Skeletal muscle tissue (tissue), 4 donors: Measurements from ENCODE around the gene RNU7-1. TPM values are rescaled to one million over a fixed set of nuclear protein-coding genes. Genes with fewer than 3 reads are reported as not detected.
A peak's percentile ranks its signal among the peaks of the same experiment; 100 is the strongest.
"Not testable (repeated sequence)": the region's sequence is repeated elsewhere in the genome, so short reads cannot be mapped to it uniquely, and the experiment has no call there.

Experiments
- H3K27ac ChIP-seq: one replicate; pipeline ENCODE4 v1.7.0; 2013; ENCODE audit warnings: mild to moderate bottlenecking, low read depth, low read length, inconsistent platforms
- H3K27me3 ChIP-seq, 3 donors: one replicate each; pipeline ENCODE4 v1.7.0; 2013; ENCODE audit warnings: low read length in 3 of 3; ENCODE audit not compliant: control insufficient read depth in 3 of 3, insufficient read depth in 3 of 3
- H3K36me3 ChIP-seq, 3 donors: one replicate each; pipeline ENCODE4 v1.7.0; 2013; ENCODE audit warnings: low read length in 3 of 3; ENCODE audit not compliant: control insufficient read depth in 3 of 3, insufficient read depth in 3 of 3
- H3K4me1 ChIP-seq, 3 donors: one replicate each; pipeline ENCODE4 v1.7.0; 2013; ENCODE audit warnings: low read length in 3 of 3, mild to moderate bottlenecking in 3 of 3; ENCODE audit not compliant: control insufficient read depth in 3 of 3, insufficient read depth in 3 of 3
- H3K4me3 ChIP-seq, 3 donors: one replicate each; pipeline ENCODE4 v1.7.0; 2013; ENCODE audit warnings: low read length in 3 of 3
- H3K9ac ChIP-seq, 3 donors: one replicate each; pipeline ENCODE4 v1.7.0; 2013; ENCODE audit warnings: low read length in 3 of 3, mild to moderate bottlenecking in 3 of 3, moderate library complexity in 2 of 3, low read depth in 1 of 3
- H3K9me3 ChIP-seq, 3 donors: one replicate each; pipeline ENCODE4 v1.7.0; 2013; ENCODE audit warnings: low read length in 3 of 3; ENCODE audit not compliant: control insufficient read depth in 3 of 3
- total RNA-seq: library from RNA; depleted of rRNA; stranded (reverse); fragments of >200 nt; gene quantifications from one replicate; pipeline ENCODE4 v1.2.3, GENCODE V29; 2014
- donor health status: Osteomylitis.

The RNU7-1 gene
- total RNA-seq, 1 donor from 2014 or later: not detected

GRCh38 chr12:6908141-6908540, 35.5 kb upstream of the RNU7-1 start:
- not testable (repeated sequence) for H3K4me3 ChIP-seq, H3K9ac ChIP-seq

GRCh38 chr12:6909421-6910145, 34.0 kb upstream of the RNU7-1 start:
- no peak overlapping the region for H3K9ac ChIP-seq
- no peak overlapping the region for H3K4me3 ChIP-seq
- no peak overlapping the region for H3K27ac ChIP-seq
- no peaks in the 10 kb centered on the region for H3K9me3 ChIP-seq
- H3K36me3 ChIP-seq: peaks cover 0 to 16% (median 8%) of the 10 kb centered on the region in 3 donors
- H3K27me3 ChIP-seq: peaks cover 8 to 19% (median 10%) of the 10 kb centered on the region in 3 donors
- H3K4me1 ChIP-seq: peaks cover 7 to 16% (median 12%) of the 10 kb centered on the region in 3 donors

More at GRCh38 chr12:6908141-6908540, 35.5 kb upstream of the RNU7-1 start:
- H3K9me3 ChIP-seq, H3K27ac ChIP-seq: not testable (repeated sequence)
- Histone ChIP-seq H3K4me1 (peaks cover 11 to 18% (median 12%) of the 10 kb centered on the region in 3 donors), H3K36me3 (peaks cover 0 to 16% (median 8%) of the 10 kb centered on the region in 3 donors), H3K27me3 (peaks cover 2 to 13% (median 3%) of the 10 kb centered on the region in 3 donors)

- no peaks in the 10 kb centered on the region for H3K9me3 ChIP-seq
- H3K9ac ChIP-seq: no peak overlapping the region
- H3K4me1 ChIP-seq: peaks cover 9 to 14% (median 13%) of the 10 kb centered on the region in 3 donors
- peaks cover 12 to 27% (median 23%) of the 10 kb centered on the region in 3 donors for H3K27me3 ChIP-seq
- no peak overlapping the region for H3K27ac ChIP-seq
- H3K36me3 ChIP-seq: peaks cover 0 to 3% (median 1%) of the 10 kb centered on the region in 3 donors
- H3K4me3 ChIP-seq: no peak overlapping the region
Observed at GRCh38 chr12:6912164-6912935, 31.3 kb upstream of the RNU7-1 start.

- H3K9ac ChIP-seq: peak within 1 kb of the TSS; percentile 5 to 76 (median 64)
- peak within 1 kb of the TSS; percentile 70 to 73 (median 71) for H3K4me3 ChIP-seq
- peak within 1 kb of the TSS; percentile 64 for H3K27ac ChIP-seq
- peaks cover 12 to 27% (median 23%) of the 10 kb centered on the region in 3 donors for H3K27me3 ChIP-seq
- H3K4me1 ChIP-seq: peaks cover 9 to 14% (median 13%) of the 10 kb centered on the region in 3 donors
- H3K9me3 ChIP-seq: no peaks in the 10 kb centered on the region
- H3K36me3 ChIP-seq: peaks cover 0 to 2% (median 0%) of the 10 kb centered on the region in 3 donors
Observed at GRCh38 chr12:6914246-6914946, 29.2 kb upstream of the RNU7-1 start, which contains the start of gene ENO2. Gene ENO2 (plus strand): TSS chr12:6914580. CDS start chr12:6915833, 1,253 bp downstream.

- peak overlapping the region; percentile 70 to 73 (median 71) for H3K4me3 ChIP-seq
- H3K9ac ChIP-seq: peak overlapping the region; percentile 5 to 76 (median 64)
- peaks cover 12 to 27% (median 23%) of the 10 kb centered on the region in 3 donors for H3K27me3 ChIP-seq
- H3K36me3 ChIP-seq: peaks cover 0 to 4% (median 2%) of the 10 kb centered on the region in 3 donors
- peaks cover 9 to 14% (median 13%) of the 10 kb centered on the region in 3 donors for H3K4me1 ChIP-seq
- H3K9me3 ChIP-seq: no peaks in the 10 kb centered on the region
- peak overlapping the region; percentile 64 for H3K27ac ChIP-seq
Observed at GRCh38 chr12:6914947-6915788, 28.4 kb upstream of the RNU7-1 start.

- Histone ChIP-seq H3K36me3 (peaks cover 0 to 4% (median 2%) of the 10 kb centered on the region in 3 donors), H3K27ac (no peak overlapping the region), H3K4me3 (no peak overlapping the region), H3K9ac (no peak overlapping the region), H3K27me3 (peaks cover 12 to 27% (median 23%) of the 10 kb centered on the region in 3 donors), H3K9me3 (no peaks in the 10 kb centered on the region), H3K4me1 (peaks cover 9 to 14% (median 13%) of the 10 kb centered on the region in 3 donors)
Observed at GRCh38 chr12:6915789-6916285, 27.8 kb upstream of the RNU7-1 start.

- Histone ChIP-seq H3K9me3 (no peaks in the 10 kb centered on the region), H3K36me3 (peaks cover 0 to 5% (median 2%) of the 10 kb centered on the region in 3 donors)
Observed at GRCh38 chr12:6916426-6917200, 27.0 kb upstream of the RNU7-1 start.

GRCh38 chr12:6917491-6918231, 26.0 kb upstream of the RNU7-1 start:
- H3K27me3 ChIP-seq: peaks cover 10 to 23% (median 19%) of the 10 kb centered on the region in 3 donors
- H3K4me3 ChIP-seq: no peak overlapping the region
- H3K36me3 ChIP-seq: peaks cover 0 to 5% (median 2%) of the 10 kb centered on the region in 3 donors
- H3K9me3 ChIP-seq: no peaks in the 10 kb centered on the region
- peaks cover 9 to 14% (median 13%) of the 10 kb centered on the region in 3 donors for H3K4me1 ChIP-seq
- no peak overlapping the region for H3K27ac ChIP-seq
- no peak overlapping the region for H3K9ac ChIP-seq

More at GRCh38 chr12:6916426-6917200, 27.0 kb upstream of the RNU7-1 start:
- Histone ChIP-seq H3K4me3 (no peak overlapping the region), H3K9ac (no peak overlapping the region), H3K27ac (no peak overlapping the region), H3K27me3 (peaks cover 12 to 27% (median 23%) of the 10 kb centered on the region in 3 donors), H3K4me1 (peaks cover 9 to 14% (median 13%) of the 10 kb centered on the region in 3 donors)
